NCI-H82 treated with DMSO at 0.1 percent for 48 hours (cell line): ENCODE data around the gene CSTF1.
"Not testable (repeated sequence)": the region's sequence is repeated elsewhere in the genome, so short reads cannot be mapped to it uniquely, and the experiment has no call there.

Experiments used
- DNase-seq: peaks from one replicate; lab custom pipeline; 2025; ENCODE audit not compliant: unreplicated experiment; lab: John Stamatoyannopoulos, UW

The CSTF1 gene

DNA sequence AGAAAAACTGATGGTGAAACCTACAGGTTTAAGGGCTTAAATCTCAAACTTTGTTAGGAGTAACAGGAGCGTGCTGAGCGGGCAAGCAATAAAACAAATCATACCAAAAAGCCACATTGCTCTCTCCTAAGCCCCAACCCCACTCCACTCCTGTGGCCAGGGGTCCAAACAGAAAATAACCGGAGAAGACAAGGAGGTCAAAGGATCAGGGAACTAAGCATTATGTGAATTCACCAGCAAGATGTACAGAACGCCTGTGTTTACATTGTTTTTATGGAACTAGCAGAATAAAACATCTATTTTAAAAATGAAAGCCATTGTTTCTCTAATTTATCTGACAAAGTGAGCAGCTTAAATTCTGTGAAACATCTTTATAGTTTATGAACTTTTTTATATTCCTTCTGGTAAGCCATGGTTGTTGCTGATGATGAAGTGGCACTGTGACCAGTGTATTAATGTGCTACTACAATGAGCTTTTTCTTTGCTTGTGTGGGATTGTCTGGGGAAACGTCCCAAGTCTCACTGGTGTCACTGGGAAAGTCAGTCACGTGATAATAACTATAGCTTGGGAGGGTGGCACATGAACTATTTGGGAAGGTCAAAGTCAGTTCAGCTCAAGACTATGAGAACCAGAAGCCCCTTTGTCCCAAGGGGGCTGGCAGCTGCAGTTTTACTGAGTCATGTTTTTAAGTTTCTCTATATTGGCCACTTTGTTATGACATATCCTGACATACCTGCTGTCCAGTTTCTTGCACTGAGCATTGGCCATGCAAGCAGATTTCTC is 23.9 kb upstream of the CSTF1 start:
- DNase-seq = no peak

DNA sequence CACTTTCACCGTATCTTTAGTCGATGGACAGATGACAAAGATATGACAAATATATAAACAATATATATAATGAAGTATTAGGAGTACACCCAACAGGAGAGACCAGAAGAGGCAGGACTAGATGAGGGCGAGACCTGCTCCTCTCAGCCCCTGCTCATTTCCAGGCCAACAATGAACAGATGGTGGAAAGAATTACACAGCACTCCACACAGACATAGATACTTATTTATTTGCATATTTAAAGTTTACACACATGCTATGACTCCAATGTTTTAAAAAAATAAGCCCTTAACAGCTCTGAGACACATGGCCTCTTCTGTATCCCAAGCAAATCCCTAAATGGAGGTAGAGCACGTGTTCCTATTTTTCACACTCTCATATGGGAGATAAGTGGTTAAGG is 23.3 kb upstream of the CSTF1 start:
- no peak for DNase-seq

DNA sequence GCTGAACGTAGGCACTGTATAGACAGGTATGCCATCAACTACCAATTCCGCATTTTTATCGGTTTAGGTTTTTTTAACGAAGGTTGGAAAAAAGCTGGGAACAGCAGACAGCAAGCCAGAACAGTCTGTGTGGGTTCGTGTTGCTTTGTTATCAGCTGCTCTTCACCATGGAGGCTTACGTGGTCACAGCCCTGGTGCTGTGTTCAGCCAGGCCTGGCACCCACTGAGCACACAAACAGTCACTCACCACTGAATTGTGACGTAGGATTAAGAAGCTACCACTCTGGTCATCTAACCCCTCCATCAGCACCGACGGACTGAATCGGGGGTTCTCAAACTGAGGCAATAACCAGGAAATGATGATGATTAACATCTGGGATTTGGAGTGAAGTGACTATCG is 20.5 kb upstream of the CSTF1 start:
- no peak for DNase-seq

DNA sequence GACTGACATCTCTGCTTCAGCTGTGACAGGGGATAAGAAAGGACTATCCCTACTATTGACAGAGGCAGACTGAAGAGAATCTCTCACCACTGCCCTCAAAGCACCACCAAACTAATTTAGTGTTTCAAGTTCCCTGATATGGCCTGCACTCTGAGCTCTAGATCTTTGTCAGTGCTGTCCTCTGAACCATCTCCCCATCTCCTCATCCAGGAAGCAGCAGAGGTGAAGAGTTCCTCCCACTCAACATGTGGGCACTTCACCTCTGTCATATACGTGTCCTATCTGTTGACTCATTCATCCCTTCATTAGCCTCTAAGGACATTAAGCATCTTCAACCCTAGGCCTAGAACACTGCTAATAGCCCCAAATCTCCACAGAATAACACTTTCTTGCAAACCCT is 19.6 kb upstream of the CSTF1 start:
- no peak for DNase-seq

DNA sequence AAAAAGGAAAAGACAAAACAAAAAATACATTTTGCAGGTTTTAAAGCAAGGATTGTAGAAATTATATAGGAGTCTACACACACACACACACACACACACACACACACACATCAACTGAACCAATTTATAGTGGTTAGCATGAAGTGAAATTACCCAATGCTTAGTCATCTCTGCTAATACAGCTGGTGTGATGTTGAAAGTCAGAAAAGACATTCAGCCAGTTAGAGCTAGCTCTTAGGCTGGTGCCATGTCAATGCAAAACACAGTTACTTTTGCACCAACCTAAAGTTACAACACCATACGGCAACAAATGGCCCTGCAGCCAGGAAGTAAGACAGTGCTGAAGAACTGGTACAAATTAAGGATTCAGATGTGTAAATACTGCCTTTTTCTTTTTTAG is 18.5 kb upstream of the CSTF1 start:
- DNase-seq = no peak

DNA sequence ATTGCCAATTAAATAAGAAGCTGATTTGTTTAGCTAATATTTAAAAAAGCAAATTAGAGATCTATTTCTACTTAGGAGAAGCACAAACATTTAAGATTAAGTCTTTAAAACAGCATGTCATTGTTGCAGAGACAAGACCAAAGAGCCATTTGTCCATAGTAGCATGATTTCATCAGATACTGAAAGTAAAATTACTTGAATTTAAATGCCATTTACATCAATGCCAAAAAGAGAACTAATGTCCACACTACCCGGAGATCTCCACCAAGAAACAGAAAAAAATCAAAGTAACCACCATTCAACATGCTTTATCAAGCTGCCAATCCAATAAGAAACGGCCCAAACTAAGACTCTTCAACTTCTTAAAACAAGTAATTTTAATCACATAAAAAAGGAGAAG is 16.1 kb upstream of the CSTF1 start:
- DNase-seq = no peak

DNA sequence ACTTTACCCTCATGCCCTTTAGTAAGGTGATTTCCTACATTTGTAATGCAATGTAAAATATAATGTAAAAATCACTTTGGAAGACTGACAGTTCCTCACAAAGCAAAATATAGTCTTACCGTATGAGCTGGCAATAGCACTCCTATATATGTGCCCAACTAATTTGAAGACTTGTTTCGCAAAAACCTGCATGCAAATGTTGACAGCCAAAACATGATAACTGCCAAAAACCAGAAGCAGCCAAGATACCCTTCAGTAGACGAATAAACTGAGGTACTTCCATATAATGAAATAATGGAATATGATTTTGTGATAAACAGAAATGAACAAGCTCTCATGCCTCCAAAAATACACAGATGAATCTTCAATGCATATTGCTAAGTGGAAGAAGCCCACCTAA is 14.1 kb upstream of the CSTF1 start:
- DNase-seq = no peak

DNA sequence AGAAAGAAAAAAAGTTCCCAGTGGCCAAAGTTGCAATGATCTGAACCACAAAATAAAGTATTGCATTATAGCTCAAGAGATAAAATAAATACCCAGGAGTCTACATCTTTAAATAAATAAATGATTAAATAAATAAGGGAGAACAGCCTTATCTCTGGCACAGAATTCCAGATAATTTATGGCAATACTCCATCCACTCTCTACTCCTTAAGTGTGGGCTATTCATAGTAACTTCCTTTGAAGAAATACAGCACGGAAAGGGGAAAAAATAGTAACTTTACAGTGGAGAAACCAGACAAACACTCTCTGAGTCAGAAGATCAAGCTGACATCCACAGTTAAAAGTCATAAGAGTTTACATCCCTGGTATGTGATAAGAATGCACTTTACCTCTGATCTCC is 12.1 kb upstream of the CSTF1 start:
- no peak for DNase-seq

DNA sequence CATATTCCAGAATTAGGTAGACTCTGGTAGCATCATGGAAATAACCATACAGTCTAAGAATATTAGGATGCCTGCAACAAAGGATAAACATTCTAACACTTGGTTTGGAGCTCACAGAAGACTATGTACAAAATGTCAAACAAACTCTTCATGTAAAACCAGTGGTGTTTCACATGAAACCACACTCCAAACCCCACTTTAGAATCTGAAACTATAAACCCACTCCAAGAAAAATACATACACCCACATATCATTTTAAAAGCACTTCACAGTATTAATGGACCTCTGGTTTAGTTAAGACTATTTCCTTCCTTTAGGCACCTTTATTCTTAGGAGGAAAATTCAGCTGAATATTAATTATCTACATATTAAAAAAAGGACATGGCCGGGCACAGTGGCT is 10.9 kb upstream of the CSTF1 start:
- DNase-seq = no peak

DNA sequence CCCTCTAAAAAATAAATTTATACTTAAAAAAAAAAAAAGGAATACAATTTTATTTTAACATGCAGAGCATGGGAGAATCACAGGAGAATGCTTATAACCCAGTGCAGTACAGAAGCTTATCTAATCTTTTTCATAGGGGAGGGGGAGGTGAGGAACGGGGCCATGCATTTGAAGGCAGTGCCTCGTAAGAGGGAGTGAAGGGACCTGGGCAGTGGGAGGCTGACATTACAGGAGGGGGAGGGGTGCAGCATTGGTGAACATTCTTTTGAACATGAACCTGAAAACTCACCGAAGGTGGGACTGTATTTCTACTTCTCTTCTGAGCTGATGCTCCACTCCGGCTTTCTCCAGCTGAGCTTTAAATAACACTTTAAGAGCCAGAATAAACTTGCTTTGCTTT is 9.7 kb upstream of the CSTF1 start:
- no peak for DNase-seq

DNA sequence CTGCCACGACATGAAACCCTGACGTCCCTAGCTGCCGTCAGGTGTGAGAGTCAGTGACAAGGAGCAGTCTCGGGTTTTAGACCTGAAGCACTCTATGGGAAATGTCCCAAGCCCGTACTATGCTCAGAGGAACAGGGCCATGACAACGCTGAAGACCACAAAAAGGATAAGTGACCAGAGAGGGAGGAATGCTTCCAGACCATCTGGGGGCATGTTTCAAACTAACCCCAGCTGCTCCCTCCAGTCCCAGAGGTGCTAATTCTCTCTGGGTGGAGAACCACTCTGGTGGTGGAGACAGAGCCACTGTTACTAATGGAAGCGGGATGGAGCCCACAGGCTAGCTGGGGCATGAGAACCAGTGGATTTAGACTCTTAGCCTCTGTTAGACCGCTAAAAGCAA is 9.1 kb upstream of the CSTF1 start:
- DNase-seq = no peak

DNA sequence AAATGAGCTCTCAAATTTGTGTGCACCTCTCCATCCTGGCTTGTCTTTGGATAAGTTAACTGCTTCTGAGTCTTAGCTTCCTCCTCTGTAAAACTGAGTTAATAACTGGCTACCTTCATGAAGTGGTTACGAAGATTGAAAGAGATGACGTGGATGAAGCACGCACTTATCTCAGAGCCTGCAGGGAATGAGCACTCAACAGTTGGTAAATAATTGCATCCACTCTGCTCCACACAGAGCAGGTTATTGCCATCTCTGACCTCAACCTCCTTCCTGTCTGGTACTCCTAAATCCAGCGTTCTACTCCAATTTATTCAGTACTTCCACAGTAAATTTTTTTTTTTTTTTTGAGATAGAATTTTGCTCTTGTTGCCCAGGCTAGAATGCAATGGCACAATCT is 7.3 kb upstream of the CSTF1 start:
- no peak for DNase-seq

DNA sequence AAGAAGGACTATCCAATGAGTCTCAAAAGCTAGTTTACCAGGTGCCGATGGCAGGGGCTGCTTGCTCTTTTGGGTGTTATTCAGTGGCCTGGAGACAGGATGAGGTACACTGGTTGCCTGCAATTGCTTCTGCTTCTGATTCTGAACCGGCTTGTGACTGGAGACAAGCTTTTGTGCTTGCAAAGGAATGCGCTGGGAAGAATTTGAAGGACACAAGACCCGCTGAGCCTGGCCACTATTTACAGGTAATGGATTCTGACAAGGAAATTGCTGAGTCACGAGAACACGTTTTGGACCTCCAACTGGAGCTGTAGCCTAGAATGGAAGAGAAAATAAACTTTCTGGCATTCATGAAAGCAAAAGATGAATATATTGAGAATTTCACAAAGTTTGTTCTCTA is 6.2 kb upstream of the CSTF1 start:
- no peak for DNase-seq

DNA sequence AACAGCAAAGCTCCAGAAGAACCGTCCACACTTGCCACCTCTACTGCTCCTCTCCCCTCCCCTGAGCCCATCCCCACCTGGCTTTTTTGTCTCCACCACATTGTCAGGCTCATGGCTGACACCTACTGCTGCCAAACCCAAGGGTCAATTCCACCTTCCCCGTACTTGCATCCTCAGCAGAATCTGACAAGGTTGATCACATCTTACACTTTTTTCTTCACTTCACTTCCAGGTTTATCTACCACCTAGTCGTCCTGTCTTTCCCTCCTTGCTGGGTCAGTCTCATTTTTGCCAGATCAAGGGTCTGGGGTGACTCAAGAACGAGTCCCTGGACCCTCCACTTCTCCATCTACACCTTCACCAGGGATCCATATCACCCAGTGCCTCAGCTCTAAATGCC is 3.6 kb upstream of the CSTF1 start:
- no peak for DNase-seq

DNA sequence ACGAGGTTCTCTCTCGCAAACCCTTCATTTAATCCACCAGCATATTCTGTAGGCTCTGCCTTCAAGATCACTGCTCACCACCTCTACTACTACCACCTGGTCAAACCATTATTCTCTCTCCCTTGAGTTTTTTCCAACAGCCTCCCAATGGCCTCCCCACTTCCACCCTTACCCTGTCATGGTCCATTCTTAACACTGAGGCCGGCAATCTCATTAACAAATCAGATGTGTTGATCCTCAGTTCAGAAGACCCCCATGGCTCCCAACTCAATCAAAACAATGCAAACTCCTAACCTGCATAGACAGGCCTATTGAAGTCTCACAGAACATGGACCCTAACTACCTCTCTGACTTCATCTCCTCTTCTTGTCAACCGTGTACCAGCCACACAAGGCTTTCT is 2.6 kb upstream of the CSTF1 start:
- no peak for DNase-seq

DNA sequence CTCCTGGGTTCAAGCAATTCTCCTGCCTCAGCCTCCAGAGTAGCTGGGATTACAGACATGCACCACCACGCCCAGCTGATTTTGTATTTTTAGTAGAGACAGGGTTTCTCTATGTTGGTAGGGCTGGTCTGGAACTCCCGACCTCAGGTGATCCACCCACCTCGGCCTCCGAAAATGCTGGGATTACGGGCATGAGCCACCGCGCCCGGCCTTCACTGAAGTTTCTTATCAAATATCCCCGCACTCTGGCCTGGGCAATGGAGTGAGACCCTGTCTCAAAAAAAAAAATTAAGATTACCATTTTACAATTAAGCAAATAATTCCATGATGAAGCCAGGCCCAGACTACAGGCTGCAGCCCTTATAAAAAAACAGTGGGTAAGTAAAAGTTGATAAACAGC is 2.0 kb upstream of the CSTF1 start:
- DNase-seq = not testable (repeated sequence)

DNA sequence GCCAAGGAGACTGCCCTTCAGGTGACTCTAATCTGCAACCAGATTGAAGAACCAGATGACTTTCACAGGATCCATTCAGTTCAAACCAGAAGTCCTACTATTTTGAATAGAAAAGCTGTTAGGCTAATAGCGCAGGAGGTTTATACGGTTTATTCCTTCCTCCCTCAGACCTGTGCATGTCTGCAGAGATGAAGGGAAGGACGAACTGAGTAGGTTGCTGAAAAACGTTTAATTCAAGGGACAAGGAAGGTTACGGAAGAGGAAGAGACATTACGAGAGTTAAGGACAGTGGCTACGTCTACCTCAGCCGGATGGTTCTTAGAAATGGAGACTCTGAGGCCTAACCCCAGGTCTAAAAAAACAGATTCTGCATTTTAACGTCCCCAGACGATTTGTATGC is 1.4 kb upstream of the CSTF1 start:
- no peak for DNase-seq

DNA sequence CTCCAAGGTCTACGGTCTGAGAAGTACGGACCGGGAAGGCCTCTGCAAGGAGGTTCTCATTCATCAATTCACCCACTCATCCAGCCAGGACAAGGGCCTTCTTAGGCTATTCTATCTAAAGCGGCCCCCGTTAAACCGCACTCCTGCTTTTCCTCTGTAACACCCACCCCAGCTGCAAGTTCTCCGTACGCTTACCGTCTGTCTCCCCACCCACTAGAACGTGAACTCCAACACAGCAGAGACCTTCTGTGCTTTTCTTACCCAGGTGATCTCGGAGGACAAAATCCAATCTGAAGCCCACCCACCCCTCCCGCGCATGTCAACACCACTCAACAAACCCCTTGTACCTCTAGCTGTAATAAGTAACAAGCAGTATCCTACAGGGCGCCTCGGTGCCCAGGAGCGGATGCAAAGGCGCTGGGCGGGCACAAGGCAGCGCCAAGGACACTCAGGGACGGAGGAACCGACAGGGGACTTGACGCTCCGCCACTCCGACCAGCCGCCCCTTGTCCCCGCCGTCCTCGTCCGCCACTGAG is 781 bp upstream of the CSTF1 start:
- peak; percentile 40 for DNase-seq

DNA sequence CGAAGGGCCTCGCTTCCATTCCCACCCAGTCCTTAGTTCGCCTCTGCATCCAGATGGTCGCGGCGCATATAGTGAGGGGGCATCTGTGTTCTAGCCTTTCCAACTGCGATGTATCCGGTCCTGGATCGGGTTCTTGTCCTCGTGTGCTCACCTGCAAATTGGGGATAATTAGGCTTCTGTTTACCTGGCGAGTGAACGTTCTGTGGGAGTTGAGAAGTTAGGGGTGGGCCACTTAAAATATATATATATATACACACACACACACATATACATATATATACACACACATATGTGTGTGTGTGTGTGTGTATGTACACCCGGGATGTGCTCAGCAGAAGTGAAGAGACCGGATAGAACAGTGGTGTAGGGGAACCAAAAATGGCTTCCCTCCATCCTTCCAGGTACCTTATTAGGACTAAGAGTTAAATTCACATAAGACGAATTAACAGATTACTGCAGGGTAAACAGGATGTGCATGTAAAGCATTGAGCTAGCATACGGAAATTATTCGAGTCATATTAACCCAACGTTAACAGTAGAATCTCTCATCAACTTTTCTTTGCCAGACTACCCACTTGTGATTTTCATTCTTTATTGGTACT is 537 bp downstream of the CSTF1 start:
- DNase-seq = no peak

DNA sequence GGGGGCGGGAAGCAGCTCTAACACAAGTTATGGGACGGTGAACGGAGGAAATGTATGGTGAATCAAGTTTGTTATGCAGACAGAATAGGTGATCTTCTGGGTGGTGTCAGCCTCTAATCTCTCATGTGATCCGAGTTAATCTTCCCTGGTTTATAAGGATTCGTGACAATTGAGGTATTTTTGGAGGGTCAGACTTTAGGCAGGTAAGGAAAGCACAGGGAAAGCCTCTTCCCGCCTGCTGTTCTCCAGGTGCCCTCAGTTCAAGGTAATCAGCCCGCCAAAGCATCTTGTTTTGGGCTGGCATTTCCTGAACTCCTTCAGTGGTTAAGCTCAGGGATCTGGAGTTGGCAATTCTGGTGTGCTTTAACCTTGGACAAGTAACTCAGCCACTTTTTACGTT is 1.2 kb downstream of the CSTF1 start:
- no peak for DNase-seq

DNA sequence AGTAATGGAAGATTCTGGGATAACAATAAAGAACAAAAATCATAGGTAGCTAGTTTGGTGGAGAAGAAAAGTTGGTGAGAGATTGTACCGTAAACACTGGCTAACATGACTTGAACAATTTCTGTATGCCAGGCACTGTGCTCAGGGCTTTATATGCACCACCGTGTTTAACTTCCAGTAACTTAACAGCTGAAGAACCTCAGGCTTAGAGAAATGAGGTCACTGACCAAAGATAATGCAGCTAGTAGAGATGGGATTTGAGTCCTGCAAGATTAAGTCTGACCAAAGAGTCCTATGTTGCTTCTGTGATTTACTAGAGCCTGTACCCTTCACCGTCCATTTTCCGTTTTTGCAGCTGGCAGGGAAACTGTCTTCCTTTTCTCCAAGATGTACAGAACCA is 2.7 kb downstream of the CSTF1 start:
- DNase-seq = no peak

DNA sequence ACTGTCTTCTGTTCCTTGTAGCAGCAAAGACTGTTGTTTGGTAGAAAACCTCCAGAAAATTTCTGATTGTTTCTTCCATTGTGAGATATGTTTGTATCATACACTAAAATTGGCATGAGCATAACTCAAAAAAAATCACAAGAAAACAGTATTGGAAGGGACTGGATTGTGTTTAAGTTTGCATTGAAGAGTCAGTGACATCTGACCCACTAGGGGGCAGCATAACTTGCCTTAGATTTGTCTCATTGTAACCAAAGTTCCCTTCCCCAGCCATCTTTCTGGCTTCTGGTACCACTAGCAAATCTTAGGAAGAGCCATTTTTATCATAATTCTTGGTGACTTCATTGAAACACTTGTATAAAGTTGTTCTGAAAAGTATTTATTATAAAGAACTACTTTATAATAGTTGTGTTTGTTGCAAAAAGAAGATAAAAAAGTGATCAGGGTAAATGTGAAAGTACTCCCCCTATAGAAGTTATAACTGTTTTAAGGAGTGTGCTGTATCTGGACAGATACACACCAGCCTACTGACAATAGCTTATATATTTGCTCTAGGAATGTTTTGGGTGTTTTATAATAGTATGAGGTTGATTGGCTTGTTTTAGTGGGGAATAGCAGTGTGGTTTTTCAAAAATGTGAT is 7.7 kb downstream of the CSTF1 start:
- DNase-seq = peak; percentile 3
